GM23338 (cell line): ENCODE results near the gene APOM. TPM values are rescaled to one million over a fixed set of nuclear protein-coding genes. Genes with fewer than 3 reads are reported as not detected.
A peak's percentile ranks its signal among the peaks of the same experiment; 100 is the strongest.

ENCODE experiments used
- ATAC-seq: fragments of 200-7000 bp; cut with Tn5 transposase; 3 replicates; pipeline ENCODE4 v1.9.1; 2020
- DNase-seq: peaks from one replicate; pipeline ENCODE4 v3.0.0-alpha.2; 2015; ENCODE audit warnings: low spot score
- H2AFZ ChIP-seq: fragments of 200-600 bp; sonication (generic); 2 replicates; pipeline ENCODE4 v1.8.0; 2016; ENCODE audit warnings: antibody characterized with exemption, mild to moderate bottlenecking, moderate library complexity
- H3F3A ChIP-seq: fragments of 200-600 bp; sonication (generic); replicated peaks from 2 replicates; pipeline ENCODE4 v1.8.0; 2017; ENCODE audit warnings: antibody characterized with exemption, mixed run types, low read depth
- H3K27ac ChIP-seq: fragments of 200-600 bp; sonication (generic); 2 replicates; pipeline ENCODE4 v1.6.1; 2016; ENCODE audit warnings: low read depth
- H3K27me3 ChIP-seq: fragments of 200-600 bp; sonication (generic); 2 replicates; pipeline ENCODE4 v1.8.0; 2016; ENCODE audit warnings: mild to moderate bottlenecking, mixed run types, moderate library complexity; ENCODE audit not compliant: insufficient read depth
- H3K36me3 ChIP-seq: fragments of 200-600 bp; sonication (generic); 2 replicates; pipeline ENCODE4 v1.8.0; 2016; ENCODE audit warnings: mild to moderate bottlenecking; ENCODE audit not compliant: insufficient read depth
- H3K4me1 ChIP-seq: fragments of 200-600 bp; sonication (generic); 2 replicates; pipeline ENCODE4 v1.8.0; 2016; ENCODE audit warnings: mild to moderate bottlenecking, moderate library complexity; ENCODE audit not compliant: insufficient read depth
- H3K4me2 ChIP-seq: fragments of 200-600 bp; sonication (generic); 2 replicates; pipeline ENCODE4 v1.7.1; 2017; ENCODE audit warnings: mixed run types
- H3K4me3 ChIP-seq: fragments of 200-600 bp; sonication (generic); 2 replicates; pipeline ENCODE4 v1.6.1; 2016; ENCODE audit warnings: mixed run types
- H3K79me2 ChIP-seq: fragments of 200-600 bp; sonication (generic); replicated peaks from 2 replicates; pipeline ENCODE4 v1.8.0; 2017; ENCODE audit warnings: mild to moderate bottlenecking; ENCODE audit not compliant: insufficient read depth
- H3K9me2 ChIP-seq: fragments of 200-600 bp; sonication (generic); 2 replicates; pipeline ENCODE4 v1.8.0; 2017; ENCODE audit not compliant: insufficient read depth
- H4K20me1 ChIP-seq: fragments of 200-600 bp; sonication (generic); replicated peaks from 2 replicates; pipeline ENCODE4 v1.8.0; 2017; ENCODE audit warnings: mild to moderate bottlenecking; ENCODE audit not compliant: insufficient read depth
- H3K27ac Mint-ChIP-seq: 2 replicates; pipeline ENCODE4 v1.8.0; 2020; ENCODE audit warnings: inconsistent platforms, mild to moderate bottlenecking, moderate library complexity, mixed read lengths
- H3K27me3 Mint-ChIP-seq: 3 replicates; pipeline ENCODE4 v1.8.0; 2022; ENCODE audit warnings: low read depth, mild to moderate bottlenecking, moderate library complexity, mixed read lengths, inconsistent platforms; ENCODE audit not compliant: insufficient read depth, poor library complexity
- H3K36me3 Mint-ChIP-seq: 3 replicates; pipeline ENCODE4 v1.8.0; 2021; ENCODE audit warnings: low read depth, mild to moderate bottlenecking, inconsistent platforms, moderate library complexity, mixed read lengths
- H3K4me1 Mint-ChIP-seq: 3 replicates; pipeline ENCODE4 v1.8.0; 2020; ENCODE audit warnings: mild to moderate bottlenecking, inconsistent platforms, mixed read lengths
- H3K4me3 Mint-ChIP-seq: 3 replicates; pipeline ENCODE4 v1.8.0; 2021; ENCODE audit warnings: moderate library complexity, mild to moderate bottlenecking, inconsistent platforms, mixed read lengths
- H3K9me3 Mint-ChIP-seq: 3 replicates; pipeline ENCODE4 v1.8.0; 2020; ENCODE audit warnings: moderate library complexity, mild to moderate bottlenecking, inconsistent platforms, mixed read lengths
- CTCF ChIP-seq, 2 experiments: fragments of 200-600 bp in 1 of 2; sonication (generic) in 1 of 2; conservative IDR thresholded peaks; 2 replicates each; pipeline versions ENCODE4 v1.5.1 to v1.6.1; 2016 to 2017; ENCODE audit warnings: antibody characterized with exemption in 2 of 2, low read depth in 2 of 2, mild to moderate bottlenecking in 2 of 2, moderate library complexity in 1 of 2
- ETS1 ChIP-seq: IDR thresholded peaks from 2 replicates; pipeline ENCODE4 v1.6.1; 2016; ENCODE audit warnings: antibody characterized with exemption
- EZH2phosphoT487 ChIP-seq: fragments of 200-600 bp; sonication (generic); IDR thresholded peaks from one replicate; pipeline ENCODE4 v1.8.1; 2018; ENCODE audit warnings: antibody characterized with exemption; ENCODE audit not compliant: unreplicated experiment
- JUNB ChIP-seq: IDR thresholded peaks from one replicate; pipeline ENCODE4 v1.6.1; 2016; ENCODE audit warnings: antibody characterized with exemption; ENCODE audit not compliant: unreplicated experiment
- POLR2AphosphoS5 ChIP-seq: IDR thresholded peaks from 2 replicates; pipeline ENCODE4 v1.6.1; 2016; ENCODE audit warnings: antibody characterized with exemption, low read depth
- STAT1 ChIP-seq: IDR thresholded peaks from one replicate; pipeline ENCODE4 v1.6.1; 2016; ENCODE audit warnings: antibody characterized with exemption; ENCODE audit not compliant: unreplicated experiment
- ZNF114 ChIP-seq: fragments of 250-450 bp; sonication (Bioruptor Pico); IDR thresholded peaks from 2 replicates; pipeline ENCODE4 v1.5.0; 2020; ENCODE audit warnings: mild to moderate bottlenecking, moderate library complexity
- ZNF331 ChIP-seq: fragments of 250-450 bp; sonication (Bioruptor Pico); IDR thresholded peaks from 2 replicates; pipeline ENCODE4 v1.5.0; 2020; ENCODE audit warnings: low read depth, mild to moderate bottlenecking, moderate library complexity
- ZNF462 ChIP-seq: fragments of 250-450 bp; sonication (Bioruptor Pico); IDR thresholded peaks from 2 replicates; pipeline ENCODE4 v1.5.0; 2020; ENCODE audit warnings: mild to moderate bottlenecking, moderate library complexity
- polyA plus RNA-seq: library from polyadenylated mRNA; unstranded; fragments of >200 nt; fragmentation: Nextera tagmentation; extraction: Ambion mirVana; gene quantifications from 2 replicates; pipeline ENCODE4 v1.2.1, GENCODE V29; 2016
- total RNA-seq: library from RNA; depleted of rRNA; stranded (reverse); fragments of >200 nt; shearing (Covaris generic); gene quantifications from 2 replicates; pipeline ENCODE4 v1.2.3, GENCODE V29; 2014

Gene APOM
- total and polyA plus RNA-seq, 2 experiments from 2014 or later: 1.2 to 10.7 TPM

GRCh38 chr6:31654574-31655348, 933 bp upstream of the APOM start:
- Mint-ChIP-seq H3K27me3 (peaks cover 24% of the 10 kb centered on the region), H3K27ac (no peak overlapping the region), H3K4me1 (peaks cover 34% of the 10 kb centered on the region; the same call in 2 of the 3 replicates), H3K36me3 (peaks cover 24% of the 10 kb centered on the region), H3K9me3 (no peaks in the 10 kb centered on the region), H3K4me3 (peak overlapping the region; percentile 45; the same call in 2 of the 3 replicates)
- Histone ChIP-seq H3K36me3 (peaks cover 11% of the 10 kb centered on the region; the same call in 1 of the 2 replicates), H3K4me1 (peaks cover 14% of the 10 kb centered on the region), H3F3A (peaks cover 18% of the 10 kb centered on the region), H2AFZ (no peak overlapping the region), H3K27ac (peak overlapping the region; percentile 96; the same call in 1 of the 2 replicates), H3K9me2 (no peaks in the 10 kb centered on the region), H3K79me2 (peaks cover 38% of the 10 kb centered on the region), H4K20me1 (peaks cover 12% of the 10 kb centered on the region; the same call in 1 of the 2 replicates), H3K4me3 (no peak overlapping the region), H3K4me2 (no peak overlapping the region), H3K27me3 (no peaks in the 10 kb centered on the region)
- DNase-seq (no peak), ATAC-seq (no peak)
- no peak for TF ChIP-seq ZNF462 (CRISPR knock-in tag)
- no peak for TF ChIP-seq JUNB
- TF ChIP-seq ZNF114 (CRISPR knock-in tag): no peak
- no peak for TF ChIP-seq CTCF (conservative IDR thresholded peaks at IDR 0.05; ENCODE audit: low read depth in 2 of 2)
- no peak for TF ChIP-seq STAT1
- no peak for TF ChIP-seq EZH2phosphoT487
- TF ChIP-seq ETS1: no peak
- TF ChIP-seq ZNF331 (CRISPR knock-in tag): no peak
- no peak for TF ChIP-seq POLR2AphosphoS5
